Measurements from ENCODE around the gene RCHY1. TPM values are rescaled to one million over a fixed set of nuclear protein-coding genes. Genes with fewer than 3 reads are reported as not detected.
"Not testable (repeated sequence)": the region's sequence is repeated elsewhere in the genome, so short reads cannot be mapped to it uniquely, and the experiment has no call there.

RCHY1 gene
- total RNA-seq, 1 donor from 2014 or later: 35.3 TPM

DNA sequence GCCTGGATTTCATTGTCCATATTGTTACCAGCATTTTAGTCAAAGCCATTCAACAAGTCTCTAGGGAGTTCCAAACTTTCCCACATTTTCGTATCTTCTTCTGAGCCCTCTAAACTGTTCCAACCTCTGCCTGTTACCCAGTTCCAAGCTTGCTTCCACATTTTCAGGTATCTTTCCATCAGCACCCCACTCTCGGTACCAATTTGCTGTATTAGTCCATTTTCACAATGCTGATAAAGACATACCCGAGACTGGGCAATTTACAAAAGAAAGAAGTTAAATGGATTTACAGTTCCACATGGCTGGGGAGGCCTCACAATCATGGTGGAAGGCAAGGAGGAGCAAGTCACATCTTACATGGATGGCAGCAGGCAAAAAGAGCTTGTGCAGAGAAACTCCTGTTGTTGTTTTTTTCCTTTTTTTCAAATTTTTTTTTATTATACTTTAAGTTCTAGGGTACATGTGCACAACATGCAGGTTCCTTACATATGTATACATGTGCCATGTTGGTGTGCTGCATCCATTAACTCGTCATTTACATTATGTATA is 19.2 kb upstream of the RCHY1 start:
- FAIRE-seq; H3K27me3 ChIP-seq (ENCODE audit: insufficient read depth, low read length); H3K27ac Mint-ChIP-seq (ENCODE audit: unreplicated experiment); H3K4me1 Mint-ChIP-seq (ENCODE audit: low read depth, unreplicated experiment); H3K4me3 Mint-ChIP-seq (ENCODE audit: unreplicated experiment); H3K27me3 Mint-ChIP-seq (ENCODE audit: low read depth, unreplicated experiment); H3K79me2 ChIP-seq (ENCODE audit: insufficient read depth, low read length); H3K4me1 ChIP-seq (ENCODE audit: insufficient read depth, low read length); H3K9me3 ChIP-seq (ENCODE audit: insufficient read depth, low read depth, low read length); H3K36me3 ChIP-seq (ENCODE audit: insufficient read depth, low read length); H3K4me2 ChIP-seq (ENCODE audit: low read length); H3K27ac ChIP-seq (ENCODE audit: low read depth, low read length); H3K9ac ChIP-seq (ENCODE audit: low read length); H4K20me1 ChIP-seq (ENCODE audit: insufficient read depth, low read length); H2AFZ ChIP-seq (ENCODE audit: low read depth, low read length); DNase-seq (ENCODE audit: low read depth); H3K4me3 ChIP-seq (ENCODE audit: insufficient read depth, low read depth, low read length): not testable (repeated sequence)
- Mint-ChIP-seq H3K9me3 (ENCODE audit: unreplicated experiment) (peaks cover 19% of the 10 kb centered on the region), H3K36me3 (ENCODE audit: low read depth, unreplicated experiment) (peaks cover 41% of the 10 kb centered on the region)

- H2AFZ ChIP-seq (ENCODE audit: low read depth, low read length); DNase-seq (ENCODE audit: low read depth); H4K20me1 ChIP-seq (ENCODE audit: insufficient read depth, low read length); H3K4me3 ChIP-seq (ENCODE audit: insufficient read depth, low read depth, low read length); H3K27ac ChIP-seq (ENCODE audit: low read depth, low read length); H3K4me3 Mint-ChIP-seq (ENCODE audit: unreplicated experiment); H3K27me3 ChIP-seq (ENCODE audit: insufficient read depth, low read length); H3K9ac ChIP-seq (ENCODE audit: low read length); H3K79me2 ChIP-seq (ENCODE audit: insufficient read depth, low read length); H3K27me3 Mint-ChIP-seq (ENCODE audit: low read depth, unreplicated experiment); H3K36me3 ChIP-seq (ENCODE audit: insufficient read depth, low read length); H3K27ac Mint-ChIP-seq (ENCODE audit: unreplicated experiment); FAIRE-seq; H3K9me3 ChIP-seq (ENCODE audit: insufficient read depth, low read depth, low read length); H3K4me1 Mint-ChIP-seq (ENCODE audit: low read depth, unreplicated experiment); H3K4me1 ChIP-seq (ENCODE audit: insufficient read depth, low read length); H3K4me2 ChIP-seq (ENCODE audit: low read length): not testable (repeated sequence)
- H3K36me3 Mint-ChIP-seq (ENCODE audit: low read depth, unreplicated experiment): peaks cover 41% of the 10 kb centered on the region
- H3K9me3 Mint-ChIP-seq (ENCODE audit: unreplicated experiment): peaks cover 16% of the 10 kb centered on the region
These were observed 17.4 kb upstream of the RCHY1 start for GRCh38 chr4:75531536-75532143.

- no peak for TF ChIP-seq CTCF (IDR thresholded peaks at IDR 0.05; ENCODE audit: insufficient read depth, low read depth, low read length)
- TF ChIP-seq EZH2 (IDR thresholded peaks at IDR 0.05; ENCODE audit: insufficient read depth, low read length): no peak
- no peak for FAIRE-seq
These were observed 16.5 kb upstream of the RCHY1 start for GRCh38 chr4:75530556-75531322.

More at GRCh38 chr4:75530556-75531322, 16.5 kb upstream of the RCHY1 start:
- no peak overlapping the region for H3K4me2 ChIP-seq (ENCODE audit: low read length)
- peaks cover 40% of the 10 kb centered on the region for H3K36me3 Mint-ChIP-seq (ENCODE audit: low read depth, unreplicated experiment)
- H4K20me1 ChIP-seq (ENCODE audit: insufficient read depth, low read length): no peaks in the 10 kb centered on the region
- no peak overlapping the region for H3K4me3 ChIP-seq (ENCODE audit: insufficient read depth, low read depth, low read length)
- no peak for DNase-seq (ENCODE audit: low read depth)
- H3K27ac ChIP-seq (ENCODE audit: low read depth, low read length): no peak overlapping the region
- peaks cover 9% of the 10 kb centered on the region for H3K36me3 ChIP-seq (ENCODE audit: insufficient read depth, low read length)
- no peak overlapping the region for H3K4me3 Mint-ChIP-seq (ENCODE audit: unreplicated experiment)
- no peaks in the 10 kb centered on the region for H3K79me2 ChIP-seq (ENCODE audit: insufficient read depth, low read length)
- no peaks in the 10 kb centered on the region for H3K4me1 ChIP-seq (ENCODE audit: insufficient read depth, low read length)
- H3K9me3 ChIP-seq (ENCODE audit: insufficient read depth, low read depth, low read length): no peaks in the 10 kb centered on the region
- H3K9ac ChIP-seq (ENCODE audit: low read length): no peak overlapping the region
- no peak overlapping the region for H3K27ac Mint-ChIP-seq (ENCODE audit: unreplicated experiment)
- no peaks in the 10 kb centered on the region for H3K27me3 Mint-ChIP-seq (ENCODE audit: low read depth, unreplicated experiment)
- H2AFZ ChIP-seq (ENCODE audit: low read depth, low read length): no peak overlapping the region
- H3K9me3 Mint-ChIP-seq (ENCODE audit: unreplicated experiment): peaks cover 16% of the 10 kb centered on the region
- H3K4me1 Mint-ChIP-seq (ENCODE audit: low read depth, unreplicated experiment): no peaks in the 10 kb centered on the region
- no peaks in the 10 kb centered on the region for H3K27me3 ChIP-seq (ENCODE audit: insufficient read depth, low read length)
